CD14-positive monocyte (primary cell): Measurements from ENCODE around the gene STARD13. TPM values are rescaled to one million over a fixed set of nuclear protein-coding genes. Genes with fewer than 3 reads are reported as not detected.

Experiments
- DNase-seq, 3 donors: peaks; one replicate each; pipeline ENCODE4 v3.0.0-alpha.2; 2011 to 2022
- H2AFZ ChIP-seq: 2 replicates; pipeline ENCODE4 v1.6.0; 2012; ENCODE audit warnings: mild to moderate bottlenecking, low read depth, low read length, inconsistent platforms; ENCODE audit not compliant: insufficient read depth, poor library complexity, severe bottlenecking
- H3K27ac ChIP-seq, 2 donors: 1 replicate in 1 of 2; 2 replicates in 1 of 2; pipeline ENCODE4 v1.5.1; 2012 to 2013; ENCODE audit warnings: low read length in 2 of 2, control low read depth in 1 of 2, inconsistent platforms in 1 of 2, low read depth in 1 of 2, mild to moderate bottlenecking in 1 of 2
- H3K27me3 ChIP-seq, 2 donors: one replicate each; pipeline versions ENCODE4 v1.6.0 to v1.6.1; 2011 to 2013; ENCODE audit warnings: low read length in 2 of 2; ENCODE audit not compliant: control insufficient read depth in 2 of 2, insufficient read depth in 2 of 2
- H3K36me3 ChIP-seq, 2 donors: replicated peaks in 1 of 2; 1 replicate in 1 of 2; 2 replicates in 1 of 2; pipeline versions ENCODE4 v1.5.1 to v1.6.1; 2012 to 2013; ENCODE audit warnings: low read length in 2 of 2, control low read depth in 1 of 2, inconsistent platforms in 1 of 2, mild to moderate bottlenecking in 1 of 2; ENCODE audit not compliant: insufficient read depth in 2 of 2, control insufficient read depth in 1 of 2
- H3K4me1 ChIP-seq, 2 donors: 1 replicate in 1 of 2; 2 replicates in 1 of 2; pipeline versions ENCODE4 v1.5.1 to v1.6.1; 2012 to 2013; ENCODE audit warnings: low read length in 2 of 2, control low read depth in 1 of 2, inconsistent platforms in 1 of 2, mild to moderate bottlenecking in 1 of 2, moderate library complexity in 1 of 2; ENCODE audit not compliant: insufficient read depth in 2 of 2, control insufficient read depth in 1 of 2
- H3K4me2 ChIP-seq: replicated peaks from 2 replicates; pipeline ENCODE3; 2012; ENCODE audit warnings: low read length, moderate library complexity, mild to moderate bottlenecking; ENCODE audit not compliant: poor library complexity, severe bottlenecking; ENCODE audit errors: extremely low read depth
- H3K4me3 ChIP-seq, 3 experiments: fragments of 200-600 bp in 1 of 3; sonication (generic) in 1 of 3; replicated peaks in 1 of 3; 1 replicate in 2 of 3; 2 replicates in 1 of 3; pipeline ENCODE4 v1.5.1; 2011 to 2013; ENCODE audit warnings: low read length in 3 of 3, mild to moderate bottlenecking in 3 of 3, control low read depth in 2 of 3, low read depth in 2 of 3, inconsistent platforms in 1 of 3, moderate library complexity in 1 of 3
- H3K79me2 ChIP-seq: 2 replicates; pipeline ENCODE4 v1.6.0; 2012; ENCODE audit warnings: mild to moderate bottlenecking, control low read depth, inconsistent platforms, low read length, moderate library complexity; ENCODE audit not compliant: insufficient read depth
- H3K9ac ChIP-seq: 2 replicates; pipeline ENCODE4 v1.6.0; 2017; ENCODE audit warnings: low read length, mild to moderate bottlenecking; ENCODE audit not compliant: insufficient read depth, poor library complexity, severe bottlenecking
- H3K9me3 ChIP-seq, 2 donors: replicated peaks in 1 of 2; 1 replicate in 1 of 2; 2 replicates in 1 of 2; pipeline versions ENCODE4 v1.5.1 to v1.6.1; 2012 to 2013; ENCODE audit warnings: low read length in 2 of 2, control low read depth in 1 of 2; ENCODE audit not compliant: control insufficient read depth in 1 of 2, insufficient read depth in 1 of 2
- H4K20me1 ChIP-seq: 2 replicates; pipeline ENCODE4 v1.6.0; 2012; ENCODE audit warnings: mild to moderate bottlenecking, low read length, control low read depth, moderate library complexity; ENCODE audit not compliant: insufficient read depth
- H3K27ac Mint-ChIP-seq, 7 donors: one replicate each; pipeline ENCODE4 v1.8.0; 2020; ENCODE audit warnings: mild to moderate bottlenecking in 7 of 7, mixed read lengths in 7 of 7, moderate library complexity in 6 of 7, inconsistent platforms in 2 of 7
- H3K27me3 Mint-ChIP-seq, 3 donors: one replicate each; pipeline ENCODE4 v1.8.0; 2021 to 2022; ENCODE audit warnings: low read depth in 3 of 3, mild to moderate bottlenecking in 3 of 3, mixed read lengths in 3 of 3, moderate library complexity in 3 of 3, inconsistent platforms in 1 of 3
- H3K36me3 Mint-ChIP-seq, 2 donors: one replicate each; pipeline ENCODE4 v1.8.0; 2020; ENCODE audit warnings: mixed read lengths in 2 of 2, inconsistent platforms in 1 of 2, mild to moderate bottlenecking in 1 of 2
- H3K4me1 Mint-ChIP-seq: one replicate; pipeline ENCODE4 v1.8.0; 2020; ENCODE audit warnings: mild to moderate bottlenecking, mixed read lengths
- H3K4me3 Mint-ChIP-seq, 2 donors: one replicate each; pipeline ENCODE4 v1.8.0; 2020; ENCODE audit warnings: mild to moderate bottlenecking in 2 of 2, mixed read lengths in 2 of 2, moderate library complexity in 1 of 2
- H3K9me3 Mint-ChIP-seq, 7 donors: one replicate each; pipeline ENCODE4 v1.8.0; 2020 to 2022; ENCODE audit warnings: mixed read lengths in 7 of 7, mild to moderate bottlenecking in 6 of 7, moderate library complexity in 6 of 7, inconsistent platforms in 2 of 7
- CTCF ChIP-seq: fragments of 200-600 bp; IDR thresholded peaks from one replicate; pipeline ENCODE4 v1.8.0; 2022; ENCODE audit warnings: antibody characterized with exemption, mild to moderate bottlenecking
- WGBS: methylation state at CpG from one replicate; pipeline ENCODE4 v1.1.5; 2013; ENCODE audit warnings: missing lambda C conversion rate; ENCODE audit not compliant: insufficient coverage; 5-methylcytosine and 5-hydroxymethylcytosine counted together
- intact Hi-C, 2 donors: fragments of 100-400 bp; cut with micrococcal nuclease; formaldehyde crosslinking; loops; one replicate each; pipeline versions ENCODE4 v1.15.0 to v1.15.1; 2023
- polyA plus RNA-seq, 3 donors: library from polyadenylated mRNA; depleted of rRNA in 1 of 3; unstranded in 2 of 3; stranded (reverse) in 1 of 3; fragments of 300-500 nt in 2 of 3; fragments of >200 nt in 1 of 3; fragmentation: Illumina TruSeq in 2 of 3; gene quantifications; 1 replicate in 2 of 3; 2 replicates in 1 of 3; pipeline ENCODE4 v1.2.3, GENCODE V29; 2012 to 2021

The STARD13 gene
- polyA plus RNA-seq, 3 donors = 0.37 to 0.69 (median 0.60) TPM

GRCh38 chr13:33228648-33229445 lies 56.7 kb downstream of the STARD13 start:
- Mint-ChIP-seq H3K36me3 (peaks cover 0 to 1% of the 10 kb centered on the region in 2 donors), H3K27ac (peak overlapping the region in 3 of 7 donors; percentile 21 to 38 (median 27)), H3K9me3 (peaks cover 9 to 19% (median 12%) of the 10 kb centered on the region in 7 donors), H3K4me1 (peaks cover 12% of the 10 kb centered on the region), H3K27me3 (peaks cover 0 to 4% (median 0%) of the 10 kb centered on the region in 3 donors), H3K4me3 (peak overlapping the region in 1 of 2 donors; percentile 64)
- Histone ChIP-seq H3K4me1 (peaks cover 7 to 9% of the 10 kb centered on the region in 2 donors), H3K9me3 (peaks cover 9 to 11% of the 10 kb centered on the region in 2 donors), H3K79me2 (no peaks in the 10 kb centered on the region), H3K4me2 (peak overlapping the region; percentile 23), H4K20me1 (no peaks in the 10 kb centered on the region), H3K27ac (peak overlapping the region in 1 of 2 donors; percentile 9), H2AFZ (peak overlapping the region; percentile 52), H3K4me3 (peak overlapping the region in 1 of 3 experiments; percentile 34), H3K27me3 (no peaks in the 10 kb centered on the region), H3K9ac (no peak overlapping the region), H3K36me3 (no peaks in the 10 kb centered on the region)
- peak in 2 of 3 donors; percentile 38 to 49 for DNase-seq
- intact Hi-C loops = loop anchor here in 1 of 2 donors (5.0 kb wide), 1 partner anchor 493 kb away; no protein-coding TSS in a partner anchor
- WGBS = 92% methylated on average over 2 of the region's 12 CpGs
- TF ChIP-seq CTCF = peak; percentile 97

- H3K9ac ChIP-seq = no peak overlapping the region
Observed at GRCh38 chr13:33227927-33228647, 57.5 kb downstream of the STARD13 start.

More at GRCh38 chr13:33227927-33228647, 57.5 kb downstream of the STARD13 start:
- no peaks in the 10 kb centered on the region for H4K20me1 ChIP-seq
- intact Hi-C loops = loop anchor here in 1 of 2 donors (5.0 kb wide), 1 partner anchor 494 kb away; no protein-coding TSS in a partner anchor
- H3K79me2 ChIP-seq = no peaks in the 10 kb centered on the region
- no peak overlapping the region for H3K4me3 Mint-ChIP-seq
- peaks cover 1 to 3% of the 10 kb centered on the region in 2 donors for H3K9me3 ChIP-seq
- H3K27me3 ChIP-seq = no peaks in the 10 kb centered on the region
- no peak overlapping the region for H3K27ac ChIP-seq
- H3K4me2 ChIP-seq = no peak overlapping the region
- H3K27ac Mint-ChIP-seq = peak overlapping the region in 1 of 7 donors; percentile 67
- TF ChIP-seq CTCF = no peak
- peaks cover 5 to 13% (median 12%) of the 10 kb centered on the region in 7 donors for H3K9me3 Mint-ChIP-seq
- no peak overlapping the region for H3K4me3 ChIP-seq
- DNase-seq = no peak
- H3K36me3 ChIP-seq = no peaks in the 10 kb centered on the region
- H3K27me3 Mint-ChIP-seq = peaks cover 0 to 4% (median 0%) of the 10 kb centered on the region in 3 donors
- peaks cover 0 to 1% of the 10 kb centered on the region in 2 donors for H3K36me3 Mint-ChIP-seq
- no peak overlapping the region for H2AFZ ChIP-seq
- peaks cover 7 to 9% of the 10 kb centered on the region in 2 donors for H3K4me1 ChIP-seq
- 97% methylated on average over 5 of the region's 7 CpGs for WGBS
- peaks cover 12% of the 10 kb centered on the region for H3K4me1 Mint-ChIP-seq
